RWPE2 (cell line): ENCODE data around the gene HSD17B12.

ENCODE experiments used
- ATAC-seq: fragments of 200-7000 bp; cut with Tn5 transposase; 3 replicates; pipeline ENCODE4 v1.9.1; 2021; ENCODE audit warnings: low read depth
- DNase-seq: peaks from one replicate; pipeline ENCODE4 v3.0.0-alpha.2; 2020; ENCODE audit warnings: low spot score
- H3K27ac ChIP-seq: fragments of 450-650 bp; 2 replicates; pipeline ENCODE4 v1.5.1; 2017; ENCODE audit warnings: mild to moderate bottlenecking; ENCODE audit not compliant: poor library complexity, severe bottlenecking
- H3K27me3 ChIP-seq: fragments of 250-450 bp; sonication (Bioruptor Pico); 2 replicates; pipeline ENCODE4 v1.5.1; 2021; ENCODE audit warnings: mild to moderate bottlenecking, moderate library complexity; ENCODE audit not compliant: insufficient read depth, poor library complexity, severe bottlenecking
- H3K36me3 ChIP-seq: fragments of 250-450 bp; sonication (Bioruptor Pico); 2 replicates; pipeline ENCODE4 v1.5.1; 2020; ENCODE audit warnings: low read depth, mild to moderate bottlenecking, moderate library complexity
- H3K4me1 ChIP-seq: fragments of 250-450 bp; sonication (Bioruptor Pico); 2 replicates; pipeline ENCODE4 v1.5.1; 2021; ENCODE audit warnings: mild to moderate bottlenecking, moderate library complexity; ENCODE audit not compliant: insufficient read depth, poor library complexity, severe bottlenecking
- H3K4me3 ChIP-seq: fragments of 250-450 bp; sonication (Bioruptor Pico); 2 replicates; pipeline ENCODE4 v1.5.1; 2021; ENCODE audit warnings: mild to moderate bottlenecking, moderate library complexity; ENCODE audit not compliant: severe bottlenecking
- H3K9me3 ChIP-seq: fragments of 250-450 bp; sonication (Bioruptor Pico); 2 replicates; pipeline ENCODE4 v1.5.1; 2021; ENCODE audit warnings: mild to moderate bottlenecking, moderate library complexity; ENCODE audit not compliant: severe bottlenecking
- TF ChIP-seq, protein P1 (sequence below): fragments of 450-650 bp; IDR thresholded peaks from one replicate; pipeline ENCODE4 v1.5.1; 2017; ENCODE audit warnings: mild to moderate bottlenecking, moderate library complexity; ENCODE audit not compliant: poor library complexity, severe bottlenecking

Gene HSD17B12

DNA sequence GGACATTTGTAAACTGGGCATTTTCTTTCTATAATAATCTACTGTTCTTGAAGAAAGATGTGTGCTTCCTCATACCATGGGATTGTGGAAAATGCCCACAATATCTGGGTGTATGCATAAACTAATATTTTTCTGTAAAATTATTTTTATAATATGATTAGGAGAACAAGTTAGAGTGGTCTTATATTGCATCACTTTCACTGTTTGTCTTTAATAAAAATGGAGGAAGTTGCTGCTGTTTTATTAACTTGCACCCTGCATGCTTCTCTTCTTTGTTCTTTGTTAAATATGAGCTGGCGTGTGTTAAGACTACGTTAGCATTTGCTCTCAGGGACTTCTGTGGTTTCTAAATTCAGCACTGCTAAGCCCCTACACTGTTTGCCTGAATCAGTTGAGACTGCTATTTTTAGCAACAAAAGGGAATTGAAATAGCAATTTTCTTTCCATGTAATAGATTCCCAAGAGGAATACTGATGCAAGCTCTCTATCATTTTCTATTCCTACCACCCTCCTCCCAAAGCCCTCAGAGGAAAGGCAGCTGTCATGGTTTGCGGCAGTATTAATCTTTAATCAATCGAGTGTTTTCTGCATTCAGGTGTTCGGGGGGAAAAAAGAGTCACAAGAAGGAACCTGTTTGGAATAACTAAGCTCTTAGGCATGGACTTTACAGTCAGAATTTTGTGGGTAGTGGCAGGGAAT, 56.1 kb downstream of the HSD17B12 start:
- TF ChIP-seq, protein P1, sequence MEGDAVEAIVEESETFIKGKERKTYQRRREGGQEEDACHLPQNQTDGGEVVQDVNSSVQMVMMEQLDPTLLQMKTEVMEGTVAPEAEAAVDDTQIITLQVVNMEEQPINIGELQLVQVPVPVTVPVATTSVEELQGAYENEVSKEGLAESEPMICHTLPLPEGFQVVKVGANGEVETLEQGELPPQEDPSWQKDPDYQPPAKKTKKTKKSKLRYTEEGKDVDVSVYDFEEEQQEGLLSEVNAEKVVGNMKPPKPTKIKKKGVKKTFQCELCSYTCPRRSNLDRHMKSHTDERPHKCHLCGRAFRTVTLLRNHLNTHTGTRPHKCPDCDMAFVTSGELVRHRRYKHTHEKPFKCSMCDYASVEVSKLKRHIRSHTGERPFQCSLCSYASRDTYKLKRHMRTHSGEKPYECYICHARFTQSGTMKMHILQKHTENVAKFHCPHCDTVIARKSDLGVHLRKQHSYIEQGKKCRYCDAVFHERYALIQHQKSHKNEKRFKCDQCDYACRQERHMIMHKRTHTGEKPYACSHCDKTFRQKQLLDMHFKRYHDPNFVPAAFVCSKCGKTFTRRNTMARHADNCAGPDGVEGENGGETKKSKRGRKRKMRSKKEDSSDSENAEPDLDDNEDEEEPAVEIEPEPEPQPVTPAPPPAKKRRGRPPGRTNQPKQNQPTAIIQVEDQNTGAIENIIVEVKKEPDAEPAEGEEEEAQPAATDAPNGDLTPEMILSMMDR = no peak
- Histone ChIP-seq H3K36me3 (no peaks in the 10 kb centered on the region), H3K4me1 (peaks cover 27% of the 10 kb centered on the region), H3K27ac (peak overlapping the region; percentile 12), H3K4me3 (no peak overlapping the region), H3K9me3 (peaks cover 2% of the 10 kb centered on the region), H3K27me3 (no peaks in the 10 kb centered on the region)
- DNase-seq (no peak), ATAC-seq (peak; percentile 22; the same call in 1 of the 3 replicates)

DNA sequence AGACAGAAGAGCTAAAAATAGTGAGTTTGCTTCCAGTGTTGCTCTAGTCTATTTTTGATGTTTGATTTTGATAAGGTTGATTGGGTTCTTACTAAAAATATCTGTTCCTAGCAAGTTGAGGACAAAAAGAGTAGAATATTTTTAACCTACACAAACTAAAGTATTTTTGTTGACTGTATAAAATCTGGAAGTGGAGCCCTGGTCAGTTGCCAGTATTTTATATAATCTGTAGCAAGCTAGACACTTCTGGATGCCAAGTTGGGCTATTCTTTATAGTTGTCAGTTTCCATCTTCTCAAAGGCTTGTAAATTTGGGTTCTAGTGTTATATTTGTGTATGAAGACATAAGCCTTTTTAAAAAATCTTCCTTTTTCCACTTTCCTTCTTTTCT, 56.7 kb downstream of the HSD17B12 start:
- H3K9me3 ChIP-seq = peaks cover 2% of the 10 kb centered on the region
- no peaks in the 10 kb centered on the region for H3K36me3 ChIP-seq
- peaks cover 27% of the 10 kb centered on the region for H3K4me1 ChIP-seq
- ATAC-seq (no peak), DNase-seq (no peak)
- no peaks in the 10 kb centered on the region for H3K27me3 ChIP-seq
- H3K4me3 ChIP-seq = no peak overlapping the region
- H3K27ac ChIP-seq = peak overlapping the region; percentile 12
- TF ChIP-seq, protein P1 = no peak

DNA sequence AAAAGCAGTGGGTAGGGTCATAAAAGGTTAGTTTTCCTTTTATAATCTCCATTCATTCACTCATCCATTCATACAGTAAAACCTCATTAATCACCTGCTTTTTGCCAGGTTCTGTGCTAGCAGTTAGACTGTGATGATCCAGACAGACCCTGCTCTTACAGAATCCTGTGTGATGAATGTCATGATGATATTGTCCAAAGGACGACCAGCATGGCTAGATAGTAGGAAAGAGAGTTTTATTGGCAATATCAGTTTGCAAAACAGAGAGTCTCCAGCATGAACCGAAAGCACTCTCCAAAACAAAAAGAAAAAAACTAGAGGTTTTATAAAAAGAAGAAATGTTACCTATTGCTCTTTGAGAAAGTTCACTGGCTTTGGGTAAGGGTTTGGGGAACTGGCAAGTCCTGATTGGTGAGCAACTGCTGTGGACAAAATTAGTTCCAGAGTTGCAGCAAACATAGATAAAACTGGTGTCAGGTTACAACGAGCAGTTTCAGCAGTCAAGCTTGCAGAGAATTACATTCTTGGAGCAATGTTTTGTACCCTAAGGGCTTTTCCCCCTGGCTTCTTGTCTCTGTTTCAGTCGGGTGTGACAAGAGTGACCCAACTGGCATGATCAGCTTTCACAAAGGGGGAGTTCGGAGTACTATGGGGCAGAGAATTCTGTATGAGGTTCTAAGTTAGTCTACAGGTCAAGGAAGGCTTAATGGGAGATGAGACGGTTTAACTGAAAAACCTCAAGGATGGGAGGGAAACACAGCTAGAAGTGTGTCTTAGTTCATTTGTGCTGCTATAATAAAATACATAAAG, 58.3 kb downstream of the HSD17B12 start:
- DNase-seq (no peak), ATAC-seq (peak; percentile 68)
- Histone ChIP-seq H3K4me1 (peaks cover 27% of the 10 kb centered on the region), H3K27me3 (no peaks in the 10 kb centered on the region), H3K36me3 (peaks cover 10% of the 10 kb centered on the region; the same call in 1 of the 2 replicates), H3K27ac (peak overlapping the region; percentile 11), H3K4me3 (no peak overlapping the region), H3K9me3 (peaks cover 2% of the 10 kb centered on the region)
- TF ChIP-seq, protein P1 = no peak

DNA sequence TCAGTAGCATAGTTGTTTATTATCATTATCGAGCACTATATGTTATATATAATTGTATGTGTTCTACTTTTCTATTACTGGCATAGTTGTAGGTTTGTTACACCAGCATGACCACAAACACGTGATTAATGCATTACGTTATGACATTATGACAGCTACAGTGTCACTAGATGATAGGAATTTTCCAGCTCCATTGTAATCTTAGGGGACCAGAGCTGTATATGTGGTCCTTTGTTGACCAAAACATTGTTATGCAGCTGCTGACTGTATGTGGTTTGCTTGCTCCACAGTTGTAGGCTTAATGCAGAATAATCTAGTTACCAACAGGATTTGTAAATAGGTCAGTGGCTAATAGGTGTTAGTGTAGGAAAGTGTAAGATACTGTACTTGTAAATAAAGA, 66.1 kb downstream of the HSD17B12 start:
- Histone ChIP-seq H3K36me3 (peaks cover 32% of the 10 kb centered on the region), H3K27me3 (no peaks in the 10 kb centered on the region), H3K9me3 (no peaks in the 10 kb centered on the region), H3K4me3 (no peak overlapping the region), H3K4me1 (no peaks in the 10 kb centered on the region), H3K27ac (no peak overlapping the region)
- ATAC-seq = no peak
- DNase-seq = no peak
- TF ChIP-seq, protein P1 = no peak
